GM19468 (cell line): ENCODE data around the gene ATPAF2.
"Not testable (repeated sequence)": the region's sequence is repeated elsewhere in the genome, so short reads cannot be mapped to it uniquely, and the experiment has no call there.

Experiments used
- ATAC-seq: cut with Tn5 transposase; IDR thresholded peaks from one replicate; pipeline ENCODE4 v1.9.1; 2021; ENCODE audit warnings: mild to moderate bottlenecking, moderate library complexity, moderate number of reproducible peaks; ENCODE audit not compliant: unreplicated experiment; ENCODE audit errors: extremely low read depth

ATPAF2 gene

DNA sequence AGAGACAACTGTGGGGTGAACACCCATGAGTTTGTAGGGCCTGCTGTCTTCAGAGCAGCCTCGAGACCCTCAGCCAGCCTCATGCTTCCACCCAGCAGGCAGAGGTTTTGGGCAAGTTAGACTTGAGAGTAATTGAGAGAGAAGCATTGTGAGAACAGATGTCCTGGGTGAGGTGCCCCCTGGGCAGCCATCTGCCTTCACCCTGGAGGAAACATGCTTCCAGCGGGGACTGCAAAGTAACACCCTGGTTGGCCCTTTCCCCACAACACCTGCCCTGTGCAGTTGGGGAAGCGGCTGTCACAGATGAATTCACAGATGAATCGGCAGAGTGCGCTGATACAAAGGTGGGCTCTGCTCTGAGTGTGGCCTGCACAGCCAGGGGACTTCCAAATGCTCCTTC, 23.4 kb downstream of the ATPAF2 start:
- no peak for ATAC-seq

DNA sequence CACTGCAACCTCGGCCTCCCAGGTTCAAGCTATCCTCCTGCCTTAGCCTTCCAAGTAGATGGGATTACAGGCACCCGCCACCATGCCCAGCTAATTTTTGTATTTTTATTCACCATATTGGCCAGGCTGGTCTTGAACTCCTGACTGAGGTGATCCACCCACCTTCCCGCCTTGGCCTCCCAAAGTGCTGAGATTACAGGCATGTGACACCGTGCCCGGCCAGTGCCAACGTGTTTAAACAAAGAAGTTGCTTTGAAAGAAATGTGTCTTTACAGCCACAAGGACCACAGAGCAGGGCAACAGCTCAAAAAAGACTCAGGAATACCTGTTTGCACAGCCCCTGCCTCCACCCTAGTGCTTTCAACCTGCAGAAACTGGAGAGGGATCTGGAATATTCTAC, 25.0 kb downstream of the ATPAF2 start:
- no peak for ATAC-seq

DNA sequence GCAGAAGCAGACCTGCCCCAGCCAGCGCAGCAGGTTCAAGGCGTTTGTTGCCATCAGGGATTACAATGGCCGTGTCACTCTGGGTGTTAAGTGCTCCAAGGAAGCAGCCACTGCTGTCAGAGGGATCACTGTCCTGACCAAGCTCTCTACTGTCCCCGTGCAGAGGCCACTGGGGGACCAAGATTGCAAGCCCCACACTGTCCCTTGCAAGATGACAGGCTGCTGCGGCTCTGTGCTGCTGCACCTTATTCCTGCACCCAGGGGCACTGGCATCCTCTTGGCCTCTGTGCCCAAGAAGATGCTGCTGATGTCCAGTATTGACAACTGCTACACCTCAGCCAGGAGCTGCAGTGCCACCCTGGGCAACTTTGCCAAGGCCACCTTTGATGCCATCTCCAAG, 27.7 kb downstream of the ATPAF2 start:
- no peak for ATAC-seq

DNA sequence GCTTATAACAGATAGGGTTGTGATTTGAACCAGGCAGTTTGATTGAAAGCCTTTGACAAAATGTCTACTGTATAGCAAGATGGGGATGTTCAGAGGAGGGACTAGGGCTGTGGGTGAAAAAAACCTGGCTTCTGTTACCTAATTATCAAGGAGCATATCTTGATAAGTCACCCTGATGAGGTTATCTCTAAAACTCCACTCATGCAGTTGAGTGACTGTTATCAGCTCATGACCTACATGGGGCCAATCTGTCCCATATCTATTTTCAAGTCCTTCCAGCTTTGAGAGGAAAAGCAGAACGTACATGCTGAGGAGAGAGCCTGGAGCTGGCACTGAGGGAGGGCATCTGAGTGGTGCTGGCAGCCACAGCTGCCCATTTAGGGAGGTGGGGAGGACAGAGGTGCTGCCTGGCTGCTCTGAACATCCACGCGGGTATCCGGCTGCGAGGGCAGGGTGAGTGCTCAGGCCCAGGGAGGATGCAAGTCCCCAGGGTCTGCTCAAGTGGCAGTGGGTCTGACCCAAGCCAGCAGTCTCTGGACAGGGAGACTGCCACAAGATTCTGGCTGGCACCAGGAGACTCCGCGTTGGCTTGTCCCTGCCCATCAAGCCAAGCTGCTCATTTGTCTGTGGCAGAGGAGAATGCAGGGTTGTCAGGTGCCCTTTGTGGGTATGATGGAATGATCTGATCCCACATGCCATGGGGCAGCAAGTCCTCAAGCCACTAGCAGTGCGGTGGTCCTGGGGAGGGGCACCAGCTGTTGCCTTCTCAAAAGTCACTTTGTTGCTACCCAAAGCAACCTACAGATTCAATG, 29.2 kb downstream of the ATPAF2 start:
- no peak for ATAC-seq

DNA sequence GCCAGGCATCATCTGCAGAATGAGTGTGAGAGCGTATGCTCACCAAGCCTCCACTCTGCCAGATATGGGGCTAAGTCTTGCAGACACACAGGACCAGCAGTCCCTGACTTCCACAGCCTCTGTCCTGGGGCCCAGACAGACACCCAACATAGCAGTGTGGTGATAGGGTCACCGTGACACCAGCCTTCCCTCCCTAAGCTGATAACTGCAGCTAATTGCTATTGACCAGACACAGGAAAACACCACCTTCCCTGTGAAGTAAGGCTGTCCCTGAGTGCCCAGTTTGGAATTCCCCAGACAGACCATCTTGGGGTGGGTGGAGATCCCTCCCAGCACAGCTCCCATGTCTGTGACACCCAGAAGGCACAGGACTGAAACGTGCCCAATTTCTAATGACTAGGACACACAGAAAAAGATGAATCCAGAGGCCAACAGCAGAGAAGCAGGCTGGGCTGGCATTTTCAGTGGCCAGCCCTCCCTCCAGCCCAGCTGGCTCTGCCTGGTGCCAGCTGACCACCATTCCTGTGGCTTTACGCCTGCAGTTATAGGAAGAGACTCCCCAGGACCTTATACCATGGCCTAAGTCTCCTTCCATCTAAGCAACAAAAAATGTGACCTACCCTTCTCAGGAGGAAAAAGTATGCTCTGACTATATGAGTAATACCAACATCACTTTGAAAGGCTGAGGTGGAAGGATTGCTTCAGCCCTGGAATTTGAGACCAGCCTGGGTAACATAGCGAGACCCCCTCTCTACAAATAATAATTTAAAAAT, 30.3 kb downstream of the ATPAF2 start:
- no peak for ATAC-seq

DNA sequence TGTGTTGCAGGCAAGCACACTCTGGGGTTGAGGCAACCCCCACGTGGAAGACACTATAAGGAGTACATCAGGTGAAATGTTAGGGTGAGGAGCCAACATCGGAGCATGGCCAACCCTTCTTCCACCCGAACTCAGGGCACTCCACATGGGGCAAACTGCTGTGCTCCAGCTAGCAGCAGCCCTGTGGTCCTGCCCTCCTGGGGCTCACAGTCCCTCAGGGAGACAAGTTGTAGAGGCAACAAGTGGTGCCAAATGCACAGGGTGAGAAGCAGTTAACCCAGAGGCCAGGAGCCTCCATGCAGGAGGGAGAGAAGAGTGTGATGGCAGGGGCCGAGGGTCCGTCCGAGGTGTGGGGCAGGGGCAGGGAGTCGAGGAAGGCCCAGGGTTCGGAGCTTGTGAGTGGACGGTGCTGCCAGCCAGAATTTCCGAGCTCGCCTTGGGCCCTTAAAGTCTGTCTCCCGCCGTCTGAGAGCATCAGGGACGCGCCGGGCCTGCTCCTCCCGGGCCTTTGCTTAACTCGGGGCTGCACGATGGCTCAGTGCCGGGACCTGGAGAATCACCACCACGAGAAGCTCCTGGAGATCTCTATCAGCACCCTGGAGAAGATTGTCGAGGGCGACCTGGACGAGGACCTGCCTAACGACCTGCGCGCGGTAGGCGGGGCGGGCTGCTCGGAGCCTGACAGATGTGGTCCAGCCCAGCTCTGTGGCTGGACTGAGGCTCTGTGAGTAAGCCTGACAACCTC, 32.3 kb downstream of the ATPAF2 start:
- ATAC-seq: no peak

DNA sequence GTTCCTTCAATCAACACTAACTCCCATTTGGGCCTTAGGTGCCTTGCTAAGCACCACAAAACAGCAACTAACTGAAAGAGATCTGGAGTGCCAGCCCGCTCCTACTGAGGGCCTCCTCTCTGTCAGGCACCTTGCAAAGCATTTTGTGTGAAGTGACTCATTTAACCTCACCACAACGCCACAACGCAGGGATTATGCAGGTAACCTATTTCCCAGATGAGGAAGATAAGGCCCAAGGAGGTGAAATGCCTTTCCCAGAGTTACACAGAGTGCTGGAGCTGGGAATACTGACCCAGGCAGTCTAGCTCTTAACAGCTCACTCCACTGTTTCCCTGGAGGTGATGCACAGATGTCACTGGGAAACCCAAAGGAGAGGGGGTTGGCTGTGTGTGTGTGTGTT, 33.5 kb downstream of the ATPAF2 start:
- no peak for ATAC-seq

DNA sequence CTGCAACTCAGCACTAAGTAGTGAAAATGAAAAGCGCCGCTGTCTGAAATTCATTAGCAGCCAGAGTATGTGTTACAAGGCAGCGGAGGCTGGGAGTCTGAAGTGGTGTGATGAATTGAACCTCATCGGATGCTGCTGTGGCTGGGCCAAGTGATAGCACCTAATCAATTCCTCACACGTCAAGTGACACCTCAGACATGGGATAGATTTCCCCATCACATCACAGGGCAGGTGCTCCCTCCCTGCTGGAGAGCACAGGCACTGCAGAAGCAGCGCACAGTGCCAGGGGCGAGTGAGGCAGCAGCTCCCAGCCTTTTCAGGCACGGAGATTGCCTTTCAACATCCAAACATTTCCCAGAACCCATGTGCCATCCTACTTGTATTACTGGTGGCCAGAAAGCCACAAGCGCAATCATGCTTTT, 34.1 kb downstream of the ATPAF2 start:
- ATAC-seq: no peak

DNA sequence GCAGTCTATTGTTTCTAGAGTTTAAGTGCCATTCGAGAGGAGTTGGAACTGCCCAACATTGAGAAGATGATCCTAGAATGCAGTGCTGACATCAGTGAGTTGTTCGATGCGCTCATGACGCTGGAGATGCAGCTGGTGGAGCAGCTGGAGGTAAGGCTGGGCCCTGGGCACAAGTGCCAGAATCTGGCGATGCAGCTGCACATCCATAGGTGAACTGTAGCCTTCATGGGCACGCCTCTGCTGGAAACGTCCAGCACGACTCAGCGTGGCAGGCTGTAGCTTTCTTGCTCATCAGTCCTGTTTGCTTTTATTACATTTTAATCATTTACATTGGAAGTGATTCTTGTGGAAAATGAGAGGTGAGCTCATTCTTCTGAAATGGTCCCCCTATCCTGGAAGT, 34.6 kb downstream of the ATPAF2 start:
- ATAC-seq: no peak

DNA sequence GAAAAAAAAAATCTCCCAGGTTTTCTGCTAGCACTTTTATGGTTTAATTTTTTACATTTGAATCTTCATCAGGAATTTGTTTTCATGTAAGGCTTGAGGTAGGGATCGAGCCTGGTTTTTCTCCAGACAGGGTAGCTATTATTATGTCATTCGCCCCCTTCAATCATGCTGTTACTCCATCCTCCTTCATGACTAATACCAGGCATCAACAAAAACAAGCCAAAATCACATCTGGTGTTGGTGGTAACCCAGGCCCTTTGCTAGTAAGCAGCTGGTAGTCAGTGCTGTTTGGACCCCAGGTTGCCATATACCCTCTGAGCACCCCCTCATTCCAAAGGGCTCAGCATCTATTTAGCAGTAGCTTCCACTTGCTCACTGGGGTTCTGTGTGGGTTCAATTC, 36.8 kb downstream of the ATPAF2 start:
- ATAC-seq: no peak

DNA sequence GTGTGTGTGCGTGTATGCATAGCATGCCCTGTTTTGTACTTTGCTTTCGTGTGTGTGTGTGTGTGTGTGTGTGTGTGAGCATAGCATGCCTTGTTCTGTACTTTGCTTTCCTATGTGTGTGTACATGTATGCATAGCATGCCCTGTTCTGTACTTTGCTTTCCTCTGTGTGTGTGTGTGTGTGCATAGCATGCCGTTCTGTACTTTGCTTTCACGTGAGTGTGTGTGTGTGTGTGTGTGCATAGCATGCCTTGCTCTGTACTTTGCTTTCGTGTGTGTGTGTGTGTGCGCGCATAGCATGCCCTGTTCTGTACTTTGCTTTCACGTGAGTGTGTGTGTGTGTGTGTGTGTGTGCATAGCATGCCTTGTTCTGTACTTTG, 38.9 kb downstream of the ATPAF2 start:
- no peak for ATAC-seq

DNA sequence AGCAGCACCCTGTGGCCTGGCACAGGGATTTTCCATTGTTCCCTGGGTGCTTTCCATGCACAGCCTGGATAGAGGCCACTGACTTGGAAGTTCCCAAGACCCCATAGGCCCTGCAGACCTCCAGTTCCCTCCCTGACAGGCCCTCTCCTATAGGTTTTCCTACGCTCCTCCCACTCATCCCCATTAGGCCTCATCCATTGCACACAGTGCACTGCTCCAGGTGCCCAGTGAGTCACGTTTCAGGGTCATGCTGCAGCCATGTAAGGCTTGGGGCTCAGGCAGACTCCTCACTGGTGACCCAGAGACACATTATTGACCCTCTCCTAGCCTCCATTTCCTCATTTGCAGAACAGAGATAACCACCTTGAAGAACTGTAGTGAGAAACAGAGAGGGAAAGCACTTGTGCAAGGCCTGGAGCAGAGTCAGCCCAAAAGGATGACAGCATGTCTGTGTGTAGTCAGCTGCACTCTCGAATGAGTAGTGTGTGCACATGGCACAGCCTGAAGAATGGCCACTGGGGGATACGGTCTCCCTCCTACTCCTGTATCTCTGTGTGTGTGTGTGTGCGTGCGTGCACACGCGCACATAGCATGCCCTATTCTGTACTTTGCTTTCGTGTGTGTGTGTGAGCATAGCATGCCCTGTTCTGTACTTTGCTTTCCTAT, 39.5 kb downstream of the ATPAF2 start:
- ATAC-seq: no peak

DNA sequence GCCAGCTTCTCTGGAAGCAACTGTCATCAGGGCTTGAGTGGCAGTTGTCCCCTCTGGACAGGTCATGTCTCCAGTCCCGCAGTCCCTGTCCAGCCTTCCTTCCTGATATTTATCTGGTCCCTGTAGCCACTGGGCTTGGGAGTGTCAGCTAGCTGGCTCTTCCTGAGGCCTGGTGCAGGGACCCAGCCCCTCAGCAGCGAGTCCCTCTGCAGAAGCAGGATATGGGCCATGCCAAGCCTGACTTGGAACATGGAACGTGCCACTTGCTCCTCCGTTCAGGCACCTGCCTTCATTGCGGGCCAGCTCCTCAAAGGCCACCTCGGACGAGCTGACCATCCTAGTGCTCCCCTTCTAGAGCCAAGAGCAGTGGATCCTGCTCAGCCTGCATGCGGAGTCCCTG, 40.0 kb downstream of the ATPAF2 start:
- ATAC-seq: no peak

DNA sequence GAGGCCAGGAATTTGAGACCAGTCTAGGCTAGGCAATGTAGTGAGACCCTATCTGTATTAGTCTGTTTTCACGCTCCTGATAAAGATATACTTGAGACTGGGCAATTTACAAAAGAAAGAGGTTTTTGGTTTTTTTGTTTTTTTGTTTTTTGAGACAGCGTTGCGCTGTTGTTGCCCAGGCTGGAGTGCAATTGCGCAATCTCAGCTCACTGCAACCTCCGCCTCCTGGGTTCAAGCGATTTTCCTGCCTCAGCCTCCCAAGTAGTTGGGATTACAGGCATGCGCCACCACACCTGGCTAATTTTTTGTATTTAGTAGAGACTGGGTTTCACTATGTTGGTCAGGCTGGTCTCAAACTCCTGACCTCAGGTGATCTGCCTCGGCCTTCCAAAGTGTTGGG, 43.1 kb downstream of the ATPAF2 start:
- ATAC-seq: not testable (repeated sequence)

DNA sequence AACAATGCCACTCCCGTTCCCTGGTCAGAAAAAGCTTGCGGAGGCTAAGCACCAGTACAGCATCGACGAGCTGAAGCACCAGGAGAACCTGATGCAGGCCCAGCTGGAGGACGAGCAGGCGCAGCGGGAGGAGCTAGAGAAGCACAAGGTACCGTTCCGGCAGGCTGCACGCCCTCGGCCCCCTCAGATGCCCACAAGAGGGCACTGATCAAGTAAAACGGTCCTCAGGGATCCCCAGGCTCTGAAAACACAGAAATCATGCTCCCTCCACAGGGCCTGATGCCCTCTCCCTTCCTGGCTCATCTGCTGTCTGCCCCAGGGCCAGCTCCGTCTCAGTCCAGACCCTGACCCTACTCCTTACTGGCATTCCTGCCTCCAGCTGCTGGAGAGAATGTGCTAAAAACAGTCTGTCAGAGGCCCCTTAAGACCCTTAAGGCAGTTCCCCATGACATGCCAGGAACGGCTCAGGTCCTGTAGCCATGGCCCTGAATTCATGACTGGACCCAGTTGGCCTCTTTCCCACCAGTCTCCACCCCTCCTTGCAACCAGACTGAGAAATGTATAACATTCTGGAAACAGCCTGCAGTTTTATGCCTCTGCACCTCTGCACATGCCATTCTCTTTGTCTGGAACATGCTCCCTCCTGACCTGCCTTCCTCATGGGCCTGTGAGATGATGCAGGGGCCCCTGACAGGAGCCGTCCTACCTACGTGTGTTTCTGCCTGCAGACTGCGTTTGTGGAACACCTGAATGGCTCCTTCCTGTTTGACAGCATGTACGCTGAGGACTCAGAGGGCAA, 44.5 kb downstream of the ATPAF2 start:
- no peak for ATAC-seq

DNA sequence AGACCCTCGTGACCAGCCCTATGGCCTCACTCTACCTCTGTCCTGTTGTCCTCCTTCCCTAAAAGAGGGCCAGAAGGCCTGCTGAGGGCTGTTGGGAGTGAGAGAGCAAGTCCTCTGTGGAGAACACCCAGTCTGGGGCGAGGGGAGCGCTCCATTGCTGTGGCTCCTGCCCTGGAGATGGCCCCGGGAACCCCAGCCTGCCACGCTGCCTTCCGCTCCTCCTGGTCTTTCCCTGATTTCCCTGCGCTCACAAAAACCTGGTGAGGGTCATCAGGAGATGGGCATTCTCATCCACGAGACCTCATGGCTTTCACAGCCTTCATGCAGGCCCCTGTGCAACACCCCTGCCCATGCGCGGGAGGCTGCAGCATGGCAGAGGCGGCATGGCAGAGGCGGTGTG, 45.1 kb downstream of the ATPAF2 start:
- no peak for ATAC-seq

DNA sequence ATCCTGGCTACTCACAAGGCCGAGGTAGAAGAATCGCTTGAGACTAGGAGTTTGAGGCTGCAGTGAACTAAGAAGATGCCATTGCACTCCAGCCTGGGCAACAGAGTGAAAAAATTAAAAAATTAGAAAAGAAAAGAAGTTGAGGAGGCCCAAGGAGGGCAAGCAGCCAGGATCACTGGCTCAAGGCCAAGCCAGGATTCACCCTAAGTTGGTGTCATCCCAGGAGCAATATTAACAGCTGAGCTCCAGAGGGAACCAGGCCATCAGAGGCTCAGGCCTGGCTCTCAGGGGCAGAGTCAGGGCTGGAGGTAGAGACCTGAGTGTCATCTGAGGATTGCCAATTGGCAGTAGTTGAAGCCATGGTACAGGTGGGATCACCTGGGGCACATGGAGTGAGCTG, 45.6 kb downstream of the ATPAF2 start:
- no peak for ATAC-seq

DNA sequence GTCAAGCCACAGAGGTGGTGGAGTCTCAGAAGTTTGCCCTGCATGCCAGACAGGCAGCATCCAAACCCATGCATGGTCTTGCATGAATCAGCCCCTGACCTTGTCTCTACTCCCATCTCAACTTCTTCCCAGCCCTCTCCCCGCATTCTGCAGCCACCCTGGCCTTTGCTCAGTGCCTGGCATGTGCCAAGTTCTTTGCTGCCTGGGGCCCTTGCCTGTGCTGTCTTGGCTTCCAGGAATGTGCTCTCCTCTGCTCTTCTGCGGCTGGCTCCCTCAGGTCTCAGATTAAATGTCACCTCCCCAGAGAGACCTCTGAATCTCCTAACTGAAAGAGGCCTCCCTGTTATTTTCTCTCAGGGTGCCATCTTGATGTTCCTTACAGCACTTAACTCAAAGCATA, 48.7 kb downstream of the ATPAF2 start:
- ATAC-seq: no peak

DNA sequence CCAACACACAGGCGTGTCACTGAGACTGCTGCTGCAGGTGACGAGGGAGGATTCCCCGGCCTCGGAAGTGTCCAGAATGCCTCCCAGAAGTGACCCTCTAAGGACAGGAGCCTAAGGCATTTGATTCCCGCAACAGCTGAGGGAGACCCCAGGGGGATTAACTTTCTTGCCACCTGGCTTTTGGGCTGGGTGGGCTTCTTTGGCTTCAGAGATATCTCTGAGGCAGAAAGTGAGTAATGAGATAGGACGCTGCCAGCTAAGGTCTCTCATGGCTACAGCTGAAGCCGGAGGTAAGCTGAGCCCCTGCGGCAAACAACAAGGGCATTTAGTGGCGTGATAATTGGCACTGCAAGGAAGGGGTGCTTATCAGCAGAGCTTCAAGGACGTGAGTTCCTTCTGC, 49.4 kb downstream of the ATPAF2 start:
- ATAC-seq: no peak

DNA sequence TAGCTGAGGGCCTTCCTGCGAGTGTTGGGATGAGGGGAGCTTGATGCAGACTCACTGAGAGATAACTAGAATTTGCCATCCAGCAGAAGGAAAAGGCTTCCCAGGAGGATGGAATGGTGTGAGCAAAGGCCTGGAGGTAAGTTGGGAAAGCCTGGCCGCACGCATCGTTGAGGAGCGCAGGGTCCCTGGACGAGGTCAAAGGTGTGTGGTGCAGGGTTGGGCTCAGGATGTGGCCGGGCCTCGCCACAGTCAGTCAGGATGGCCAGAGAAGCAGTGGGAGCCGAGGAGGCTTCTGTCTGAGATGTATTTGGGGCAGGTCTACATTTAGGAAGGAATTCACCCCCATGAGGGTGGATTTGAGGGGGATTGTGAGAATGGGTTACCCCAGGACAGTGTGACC, 49.9 kb downstream of the ATPAF2 start:
- no peak for ATAC-seq
